Natural killer cell (primary cell): ENCODE results near the gene YPEL1. TPM values are rescaled to one million over a fixed set of nuclear protein-coding genes. Genes with fewer than 3 reads are reported as not detected.
A peak's percentile ranks its signal among the peaks of the same experiment; 100 is the strongest.

ENCODE experiments used
- ATAC-seq, 3 donors: fragments of 150-1000 bp in 2 of 3; fragments of 200-7000 bp in 1 of 3; cut with Tn5 transposase; 1 replicate in 1 of 3; 2 replicates in 2 of 3; pipeline ENCODE4 v1.10.0; 2021; ENCODE audit warnings: mild to moderate bottlenecking in 2 of 3, moderate library complexity in 2 of 3
- DNase-seq, 2 donors: peaks; one replicate each; pipeline versions ENCODE4 v3.0.0 to v3.0.0-alpha.2; 2013 to 2021; ENCODE audit warnings: mixed read lengths in 1 of 2
- H3K27ac ChIP-seq: one replicate; pipeline ENCODE4 v1.5.1; 2013; ENCODE audit warnings: mild to moderate bottlenecking, low read length
- H3K27me3 ChIP-seq: one replicate; pipeline ENCODE4 v1.6.1; 2013; ENCODE audit warnings: low read length; ENCODE audit not compliant: control insufficient read depth, insufficient read depth
- H3K36me3 ChIP-seq: one replicate; pipeline ENCODE4 v1.6.1; 2013; ENCODE audit warnings: low read length; ENCODE audit not compliant: control insufficient read depth, insufficient read depth
- H3K4me1 ChIP-seq: one replicate; pipeline ENCODE4 v1.6.1; 2013; ENCODE audit warnings: low read length; ENCODE audit not compliant: control insufficient read depth, insufficient read depth
- H3K4me3 ChIP-seq: one replicate; pipeline ENCODE4 v1.5.1; 2013; ENCODE audit warnings: low read length
- H3K9me3 ChIP-seq: one replicate; pipeline ENCODE4 v1.6.1; 2013; ENCODE audit warnings: low read length; ENCODE audit not compliant: control insufficient read depth, insufficient read depth
- H3K27ac Mint-ChIP-seq, 2 donors: one replicate each; pipeline ENCODE4 v1.8.0; 2022; ENCODE audit warnings: mild to moderate bottlenecking in 2 of 2, mixed read lengths in 2 of 2, moderate library complexity in 1 of 2
- H3K27me3 Mint-ChIP-seq, 2 donors: one replicate each; pipeline ENCODE4 v1.8.0; 2022; ENCODE audit warnings: low read depth in 2 of 2, mixed read lengths in 2 of 2
- H3K36me3 Mint-ChIP-seq: one replicate; pipeline ENCODE4 v1.8.0; 2022; ENCODE audit warnings: mixed read lengths
- H3K4me1 Mint-ChIP-seq, 2 donors: one replicate each; pipeline ENCODE4 v1.8.0; 2022; ENCODE audit warnings: mixed read lengths in 2 of 2
- H3K4me3 Mint-ChIP-seq: one replicate; pipeline ENCODE4 v1.8.0; 2022; ENCODE audit warnings: mild to moderate bottlenecking, moderate library complexity, mixed read lengths
- H3K9me3 Mint-ChIP-seq, 2 donors: one replicate each; pipeline ENCODE4 v1.8.0; 2022; ENCODE audit warnings: mixed read lengths in 2 of 2
- CTCF ChIP-seq: fragments of 200-600 bp; IDR thresholded peaks from one replicate; pipeline ENCODE4 v1.8.0; 2022; ENCODE audit warnings: antibody characterized with exemption
- WGBS: methylation state at CpG from one replicate; pipeline ENCODE4 v1.1.7; 2013; ENCODE audit warnings: missing lambda C conversion rate; ENCODE audit not compliant: insufficient coverage; 5-methylcytosine and 5-hydroxymethylcytosine counted together
- intact Hi-C: fragments of 100-400 bp; cut with micrococcal nuclease; formaldehyde crosslinking; loops from one replicate; pipeline ENCODE4 v1.14.2; 2022
- total RNA-seq, 4 donors: library from RNA; stranded (reverse); fragments of 120-200 nt in 1 of 4; gene quantifications; one replicate each; pipeline versions ENCODE4 v1.2.3 to v1.2.4, GENCODE V29; 2013 to 2022

Gene YPEL1
- total RNA-seq, 3 donors from 2014 or later (not counting 1 experiment from before 2014, with no cell fraction given), result 59.9 to 86.3 (median 68.8) TPM

DNA sequence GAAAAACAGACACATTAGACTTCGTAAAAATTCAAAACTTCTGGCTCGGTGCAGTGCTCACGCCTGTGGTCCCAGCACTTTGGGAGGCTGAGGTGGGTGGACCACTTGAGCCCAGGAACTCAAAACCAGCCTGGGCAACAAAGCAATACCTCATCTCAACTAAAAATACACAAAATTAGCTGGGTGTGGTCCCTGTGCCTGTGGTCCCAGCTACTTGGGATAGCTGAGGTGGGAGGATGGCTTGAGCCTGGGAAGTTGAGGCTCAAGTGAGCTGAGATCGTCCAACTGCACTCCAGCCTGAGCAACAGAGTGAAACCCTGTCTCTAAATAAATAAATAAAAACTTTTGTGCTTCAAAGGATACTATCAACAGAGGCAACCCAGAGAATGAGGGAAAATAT is 23.7 kb downstream of the YPEL1 start:
- Mint-ChIP-seq H3K4me1 (peaks cover 11 to 15% of the 10 kb centered on the region in 2 donors), H3K36me3 (no peaks in the 10 kb centered on the region), H3K9me3 (no peaks in the 10 kb centered on the region), H3K27ac (peak overlapping the region in 1 of 2 donors; percentile 6), H3K27me3 (no peaks in the 10 kb centered on the region), H3K4me3 (no peak overlapping the region)
- no peak for ATAC-seq
- Histone ChIP-seq H3K36me3 (peaks cover 30% of the 10 kb centered on the region), H3K9me3 (no peaks in the 10 kb centered on the region), H3K27me3 (no peaks in the 10 kb centered on the region), H3K27ac (no peak overlapping the region), H3K4me3 (no peak overlapping the region), H3K4me1 (peaks cover 7% of the 10 kb centered on the region)
- intact Hi-C loops, result loop anchor here (2.0 to 5.0 kb wide), 2 partner anchors 155 to 241 kb away; partner anchors contain the start of genes MAPK1 and PPM1F
- no peak for DNase-seq
- TF ChIP-seq CTCF, result no peak
- 96% methylated on average over 3 of the region's 4 CpGs for WGBS

- no peaks in the 10 kb centered on the region for H3K36me3 Mint-ChIP-seq
- no peak overlapping the region for H3K4me3 Mint-ChIP-seq
- DNase-seq, result no peak
- Histone ChIP-seq H3K4me1 (peaks cover 7% of the 10 kb centered on the region), H3K4me3 (no peak overlapping the region), H3K36me3 (peaks cover 33% of the 10 kb centered on the region), H3K27me3 (no peaks in the 10 kb centered on the region), H3K9me3 (no peaks in the 10 kb centered on the region), H3K27ac (no peak overlapping the region)
- intact Hi-C loops, result loop anchor here (5.0 kb wide), 1 partner anchor 157 kb away; the partner anchor contains the start of gene MAPK1
- H3K9me3 Mint-ChIP-seq, result no peaks in the 10 kb centered on the region
- peaks cover 11 to 15% of the 10 kb centered on the region in 2 donors for H3K4me1 Mint-ChIP-seq
- 86% methylated on average over 7 of the region's 7 CpGs for WGBS
- ATAC-seq, result no peak
- H3K27me3 Mint-ChIP-seq, result no peaks in the 10 kb centered on the region
- H3K27ac Mint-ChIP-seq, result peak overlapping the region in 1 of 2 donors; percentile 61
- no peak for TF ChIP-seq CTCF
Measured at GRCh38 chr22:21710156-21710555, 25.4 kb downstream of the YPEL1 start.

DNA sequence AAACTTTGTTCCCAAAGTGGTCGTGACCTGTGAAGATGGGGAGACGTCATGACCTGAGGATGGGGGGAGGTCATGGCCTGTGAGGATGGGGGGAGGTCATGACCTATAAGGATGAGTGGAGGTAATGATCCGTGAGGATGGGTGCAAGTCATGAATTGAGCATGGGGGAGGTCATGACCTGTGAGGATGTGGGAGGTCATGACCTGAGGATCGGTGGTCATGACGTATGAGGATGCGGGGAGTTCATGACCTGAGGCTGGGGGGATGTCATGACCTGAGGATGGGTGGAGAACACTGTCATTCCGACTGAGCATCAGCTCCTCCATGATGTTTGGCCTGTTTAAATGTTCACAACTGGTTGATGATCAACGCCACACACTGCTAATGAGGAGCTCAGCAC is 25.9 kb downstream of the YPEL1 start:
- H3K4me1 ChIP-seq, result peaks cover 7% of the 10 kb centered on the region
- H3K36me3 Mint-ChIP-seq, result no peaks in the 10 kb centered on the region
- WGBS, result 87% methylated on average over 8 of the region's 8 CpGs
- ATAC-seq, result no peak
- no peak overlapping the region for H3K4me3 ChIP-seq
- H3K27me3 Mint-ChIP-seq, result no peaks in the 10 kb centered on the region
- H3K4me3 Mint-ChIP-seq, result no peak overlapping the region
- H3K36me3 ChIP-seq, result peaks cover 33% of the 10 kb centered on the region
- no peaks in the 10 kb centered on the region for H3K9me3 ChIP-seq
- intact Hi-C loops, result loop anchor here (5.0 kb wide), 1 partner anchor 158 kb away; the partner anchor contains the start of gene MAPK1
- H3K27ac ChIP-seq, result no peak overlapping the region
- no peaks in the 10 kb centered on the region for H3K27me3 ChIP-seq
- H3K9me3 Mint-ChIP-seq, result no peaks in the 10 kb centered on the region
- peaks cover 11 to 15% of the 10 kb centered on the region in 2 donors for H3K4me1 Mint-ChIP-seq
- DNase-seq, result no peak
- no peak for TF ChIP-seq CTCF
- H3K27ac Mint-ChIP-seq, result peak overlapping the region in 1 of 2 donors; percentile 61

DNA sequence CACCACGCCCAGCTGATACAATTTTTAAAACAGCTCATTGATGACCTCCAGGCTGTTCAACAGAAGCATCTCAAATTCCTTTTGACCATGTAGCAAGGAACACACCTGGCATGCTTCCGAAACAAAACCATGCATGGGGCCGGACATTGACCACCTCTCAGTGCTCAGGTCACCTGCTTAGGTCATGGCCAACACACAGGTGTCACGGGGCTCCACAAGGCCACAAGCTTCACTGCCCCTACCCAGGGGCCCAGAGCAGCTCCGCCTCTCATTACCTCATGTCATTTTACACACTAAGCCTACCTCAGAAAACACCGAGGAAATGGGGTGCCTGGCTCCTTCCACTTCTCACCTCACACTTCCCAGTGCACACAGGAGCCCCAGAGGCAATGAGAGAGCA is 26.6 kb downstream of the YPEL1 start:
- Histone ChIP-seq H3K4me1 (peaks cover 7% of the 10 kb centered on the region), H3K4me3 (no peak overlapping the region), H3K36me3 (peaks cover 33% of the 10 kb centered on the region), H3K9me3 (no peaks in the 10 kb centered on the region), H3K27ac (no peak overlapping the region), H3K27me3 (no peaks in the 10 kb centered on the region)
- intact Hi-C loops, result no loop called here
- Mint-ChIP-seq H3K4me1 (peaks cover 11 to 15% of the 10 kb centered on the region in 2 donors), H3K27me3 (no peaks in the 10 kb centered on the region), H3K9me3 (no peaks in the 10 kb centered on the region), H3K27ac (peak overlapping the region in 1 of 2 donors; percentile 61), H3K4me3 (no peak overlapping the region), H3K36me3 (no peaks in the 10 kb centered on the region)
- WGBS, result 96% methylated on average over 6 of the region's 6 CpGs
- no peak for TF ChIP-seq CTCF
- ATAC-seq (no peak), DNase-seq (no peak)
